IMR-90 (cell line): ENCODE measurements around the gene GPR183. TPM values are rescaled to one million over a fixed set of nuclear protein-coding genes. Genes with fewer than 3 reads are reported as not detected.

Source experiments
- ATAC-seq: fragments of 200-7000 bp; cut with Tn5 transposase; 2 replicates; pipeline ENCODE4 v1.9.1; 2020; ENCODE audit warnings: low read depth, mild to moderate bottlenecking, moderate library complexity
- BruUV-seq: library from RNA; stranded (reverse); fragments of 400-500 nt; replicated peaks from 2 replicates; lab custom pipeline; 2021; lab: Mats Ljungman, UMichigan
- CTCF ChIA-PET: fragments of 300-600 bp; formaldehyde crosslinking; extraction: SDS; loops from one replicate; lab custom pipeline; 2021; ENCODE audit warnings: antibody characterized with exemption; lab: Yijun Ruan, JAX
- POLR2A ChIA-PET: fragments of 300-600 bp; sonication (Branson Sonifier 250); formaldehyde crosslinking; loops from one replicate; lab custom pipeline; 2022; ENCODE audit warnings: antibody characterized with exemption; ENCODE audit not compliant: unreplicated experiment; lab: Charles Lee
- DNase-seq: peaks from one replicate; pipeline ENCODE4 v3.0.0; 2013
- H2AFZ ChIP-seq: replicated peaks from 2 replicates; pipeline ENCODE3; 2013; ENCODE audit warnings: low read length, mild to moderate bottlenecking; ENCODE audit not compliant: poor library complexity
- H2AK5ac ChIP-seq: 2 replicates; pipeline ENCODE4 v1.6.1; 2013; ENCODE audit warnings: low read depth, low read length, inconsistent platforms
- H2AK9ac ChIP-seq: replicated peaks from 2 replicates; pipeline ENCODE3; 2013; ENCODE audit warnings: mild to moderate bottlenecking, low read depth, low read length, moderate library complexity; ENCODE audit not compliant: poor library complexity
- H2BK120ac ChIP-seq: 2 replicates; pipeline ENCODE4 v1.6.1; 2013; ENCODE audit warnings: low read depth, low read length, inconsistent platforms
- H2BK15ac ChIP-seq: 3 replicates; pipeline ENCODE4 v1.6.1; 2013; ENCODE audit warnings: low read depth, low read length, inconsistent platforms
- H2BK20ac ChIP-seq: 2 replicates; pipeline ENCODE4 v1.6.1; 2013; ENCODE audit warnings: low read depth, mild to moderate bottlenecking, inconsistent platforms, low read length, moderate library complexity
- H2BK5ac ChIP-seq: 2 replicates; pipeline ENCODE4 v1.6.1; 2013; ENCODE audit warnings: mild to moderate bottlenecking, low read depth, low read length, inconsistent platforms; ENCODE audit not compliant: poor library complexity, severe bottlenecking
- H3K14ac ChIP-seq: replicated peaks from 2 replicates; pipeline ENCODE4 v1.6.1; 2013; ENCODE audit warnings: low read depth, low read length, inconsistent platforms
- H3K18ac ChIP-seq: 2 replicates; pipeline ENCODE4 v1.6.1; 2013; ENCODE audit warnings: low read depth, low read length, control low read depth
- H3K23ac ChIP-seq: 2 replicates; pipeline ENCODE4 v1.6.1; 2013; ENCODE audit warnings: low read depth, low read length, inconsistent platforms
- H3K27ac ChIP-seq: 2 replicates; pipeline ENCODE4 v1.5.1; 2013; ENCODE audit warnings: mild to moderate bottlenecking, control low read depth, low read length; ENCODE audit not compliant: insufficient read depth
- H3K27me3 ChIP-seq: 2 replicates; pipeline ENCODE4 v1.6.1; 2013; ENCODE audit warnings: low read length; ENCODE audit not compliant: control insufficient read depth, insufficient read depth
- H3K36me3 ChIP-seq: 2 replicates; pipeline ENCODE4 v1.6.1; 2013; ENCODE audit warnings: low read length, mixed read lengths; ENCODE audit not compliant: control insufficient read depth, insufficient read depth
- H3K4ac ChIP-seq: 2 replicates; pipeline ENCODE4 v1.6.1; 2013; ENCODE audit warnings: low read depth, low read length, inconsistent platforms
- H3K4me1 ChIP-seq: 2 replicates; pipeline ENCODE4 v1.6.1; 2013; ENCODE audit warnings: low read length, mixed read lengths; ENCODE audit not compliant: control insufficient read depth, insufficient read depth
- H3K4me2 ChIP-seq: 2 replicates; pipeline ENCODE4 v1.6.1; 2013; ENCODE audit warnings: low read depth, mild to moderate bottlenecking, control low read depth, low read length, moderate library complexity
- H3K4me3 ChIP-seq: 2 replicates; pipeline ENCODE4 v1.5.1; 2013; ENCODE audit warnings: low read depth, mild to moderate bottlenecking, control low read depth, low read length, moderate library complexity; ENCODE audit not compliant: insufficient read depth
- H3K56ac ChIP-seq: 2 replicates; pipeline ENCODE4 v1.6.1; 2013; ENCODE audit warnings: low read length, inconsistent platforms; ENCODE audit not compliant: insufficient read depth; ENCODE audit errors: extremely low read depth
- H3K79me1 ChIP-seq, 2 experiments: 2 replicates each; pipeline ENCODE4 v1.6.1; 2013; ENCODE audit warnings: low read length in 2 of 2, inconsistent platforms in 1 of 2, low read depth in 1 of 2
- H3K9ac ChIP-seq: 2 replicates; pipeline ENCODE4 v1.6.1; 2013; ENCODE audit warnings: low read depth, low read length, control low read depth
- H3K9me1 ChIP-seq: 2 replicates; pipeline ENCODE4 v1.6.1; 2013; ENCODE audit warnings: low read length, inconsistent platforms; ENCODE audit not compliant: insufficient read depth
- H3K9me3 ChIP-seq: 2 replicates; pipeline ENCODE4 v1.6.1; 2013; ENCODE audit warnings: low read length; ENCODE audit not compliant: control insufficient read depth, insufficient read depth
- H4K20me1 ChIP-seq: 2 replicates; pipeline ENCODE4 v1.6.1; 2013; ENCODE audit warnings: low read length, inconsistent platforms; ENCODE audit not compliant: insufficient read depth
- H4K5ac ChIP-seq: 2 replicates; pipeline ENCODE4 v1.6.1; 2013; ENCODE audit warnings: mild to moderate bottlenecking, low read depth, low read length, control low read depth
- H4K8ac ChIP-seq, 2 experiments: 2 replicates each; pipeline ENCODE4 v1.6.1; 2013; ENCODE audit warnings: low read depth in 2 of 2, low read length in 2 of 2, control low read depth in 1 of 2, inconsistent platforms in 1 of 2
- H4K91ac ChIP-seq: 2 replicates; pipeline ENCODE4 v1.6.1; 2013; ENCODE audit warnings: low read depth, low read length, inconsistent platforms; ENCODE audit not compliant: insufficient read depth
- BHLHE40 ChIP-seq: fragments of 150-350 bp; IDR thresholded peaks from 2 replicates; pipeline ENCODE4 v1.6.1; 2016; ENCODE audit warnings: mild to moderate bottlenecking, low read depth, low read length
- CTCF ChIP-seq: conservative IDR thresholded peaks from 2 replicates; pipeline ENCODE4 v1.5.1; 2012; ENCODE audit warnings: mild to moderate bottlenecking, low read depth, low read length, improper control_type of control experiment
- FOS ChIP-seq: fragments of 150-350 bp; IDR thresholded peaks from 2 replicates; pipeline ENCODE4 v1.6.1; 2016; ENCODE audit warnings: low read depth, low read length
- MAFK ChIP-seq: IDR thresholded peaks from 2 replicates; pipeline ENCODE4 v1.6.1; 2012; ENCODE audit warnings: low read depth, low read length, improper control_type of control experiment
- MAZ ChIP-seq: IDR thresholded peaks from 2 replicates; pipeline ENCODE4 v1.6.1; 2012; ENCODE audit warnings: low read depth, mild to moderate bottlenecking, low read length, improper control_type of control experiment, moderate library complexity, borderline replicate concordance
- MXI1 ChIP-seq: IDR thresholded peaks from 2 replicates; pipeline ENCODE4 v1.6.1; 2012; ENCODE audit warnings: low read depth, mild to moderate bottlenecking, low read length, moderate library complexity, borderline replicate concordance
- RCOR1 ChIP-seq: IDR thresholded peaks from 2 replicates; pipeline ENCODE4 v1.6.1; 2012; ENCODE audit warnings: mild to moderate bottlenecking, low read length, improper control_type of control experiment; ENCODE audit not compliant: insufficient replicate concordance
- RFX5 ChIP-seq: IDR thresholded peaks from 2 replicates; pipeline ENCODE4 v1.8.0; 2012; ENCODE audit warnings: low read depth, mild to moderate bottlenecking, low read length, moderate library complexity
- USF2 ChIP-seq: fragments of 150-350 bp; IDR thresholded peaks from 2 replicates; pipeline ENCODE4 v1.6.1; 2017; ENCODE audit warnings: mild to moderate bottlenecking, antibody characterized with exemption, low read length, low read depth
- WGBS, 2 experiments: methylation state at CpG; one replicate each; pipeline versions ENCODE4 v1.1.5 to v1.1.7; 2013; ENCODE audit warnings: missing lambda C conversion rate in 2 of 2; ENCODE audit not compliant: insufficient read length in 1 of 2; ENCODE audit errors: extremely low coverage in 2 of 2; 5-methylcytosine and 5-hydroxymethylcytosine counted together
- dilution Hi-C: fragments of 300-500 bp; cut with HindIII; formaldehyde crosslinking; loops from one replicate; pipeline ENCODE4 v1.14.3; 2018; ENCODE audit warnings: low sequenced_read_pairs; ENCODE audit not compliant: unreplicated experiment
- in situ Hi-C: fragments of 300-500 bp; cut with MboI; formaldehyde crosslinking; loops from 3 replicates; pipeline ENCODE4 v1.14.3; 2019; ENCODE audit warnings: low sequenced_read_pairs, inconsistent platforms, mixed read lengths
- intact Hi-C: fragments of 100-400 bp; cut with micrococcal nuclease; formaldehyde crosslinking; loops from 2 replicates; pipeline ENCODE4 v1.10.0; 2022
- polyA plus RNA-seq, 3 experiments: library from polyadenylated mRNA; depleted of rRNA; stranded (reverse); fragments of >200 nt; gene quantifications; 2 replicates each; pipeline ENCODE4 v1.2.3, GENCODE V29; 2012; ENCODE audit warnings: low replicate concordance in 1 of 3
- total RNA-seq: library from RNA; depleted of rRNA; stranded (reverse); fragments of >200 nt; gene quantifications from 2 replicates; pipeline ENCODE4 v1.2.3, GENCODE V29; 2012

Gene GPR183
- total and polyA plus RNA-seq, 2 of the 4 experiments (the other 2 are of a cell fraction) = 0.18 to 0.31 TPM

- TF ChIP-seq MAFK = no peak
These were observed 11.5 kb downstream of the GPR183 start (continued) for GRCh38 chr13:99295488-99296252.

GRCh38 chr13:99294958-99295357 is 12.2 kb downstream of the GPR183 start:
- Histone ChIP-seq H3K79me1 (peaks cover under 1 to 2% of the 10 kb centered on the region in 2 experiments; a peak in 3 of 4 replicates), H3K36me3 (no peaks in the 10 kb centered on the region), H2BK15ac (no peak overlapping the region), H3K18ac (no peak overlapping the region), H3K56ac (no peak overlapping the region), H3K23ac (no peak overlapping the region), H3K27ac (no peak overlapping the region), H4K8ac (no peak overlapping the region), H2AFZ (no peak overlapping the region), H2AK5ac (no peak overlapping the region), H4K5ac (no peak overlapping the region), H4K91ac (no peak overlapping the region), H2BK5ac (no peak overlapping the region), H3K9me3 (no peaks in the 10 kb centered on the region), H2BK120ac (no peak overlapping the region), H3K9ac (no peak overlapping the region), H3K4me1 (no peaks in the 10 kb centered on the region), H4K20me1 (peaks cover 3% of the 10 kb centered on the region; the same call in 1 of the 2 replicates), H3K14ac (no peak overlapping the region), H3K4me3 (no peak overlapping the region), H3K9me1 (peaks cover 2% of the 10 kb centered on the region; the same call in 1 of the 2 replicates), H3K4me2 (no peak overlapping the region), H2AK9ac (no peak overlapping the region), H3K27me3 (no peaks in the 10 kb centered on the region), H2BK20ac (no peak overlapping the region), H3K4ac (no peak overlapping the region)
- in situ Hi-C loops (no loop called here), intact Hi-C loops (no loop called here), dilution Hi-C loops (no loop called here)
- TF ChIP-seq USF2 = no peak
- TF ChIP-seq RFX5 = no peak
- no peak for TF ChIP-seq FOS
- TF ChIP-seq MXI1 = no peak
- no peak for TF ChIP-seq CTCF
- no peak for TF ChIP-seq MAZ
- no peak for TF ChIP-seq RCOR1
- no peak for TF ChIP-seq BHLHE40
- BruUV-seq = no TSS peak
- CTCF ChIA-PET = no interaction called here
- ATAC-seq (no peak), DNase-seq (no peak)
- POLR2A ChIA-PET = interaction anchor here (0.6 kb wide), 1 partner anchor 265 kb away, joined by 3 read pairs; no protein-coding TSS in a partner anchor
- 100% methylated on average over 2 of the region's 7 CpGs; no CpG with 5 or more reads in 1 of the 2 experiments for WGBS, 2 experiments
